ENCODE results near the gene CD34. TPM values are rescaled to one million over a fixed set of nuclear protein-coding genes. Genes with fewer than 3 reads are reported as not detected.

CD34 gene
- total RNA-seq, 1 experiment from 2014 or later, result not detected

Other genes with a start within 250 kb of the CD34 start
- gene CD46, start 159.1 kb downstream of the CD34 start, total RNA-seq (2014; rRNA removed), result 116 and 119 TPM in 2 replicates